ENCODE results near the gene CASZ1.

Gene CASZ1

GRCh38 chr1:10625554-10625953 is 170.9 kb downstream of the CASZ1 start:
- POLR2A ChIA-PET = no interaction called here

GRCh38 chr1:10625076-10625475 is 171.4 kb downstream of the CASZ1 start:
- DNase-seq (ENCODE audit: low read depth, low spot score) = no peak
- ChIA-PET CTCF (no interaction called here), POLR2A (no interaction called here)
- TF ChIP-seq, protein P1, sequence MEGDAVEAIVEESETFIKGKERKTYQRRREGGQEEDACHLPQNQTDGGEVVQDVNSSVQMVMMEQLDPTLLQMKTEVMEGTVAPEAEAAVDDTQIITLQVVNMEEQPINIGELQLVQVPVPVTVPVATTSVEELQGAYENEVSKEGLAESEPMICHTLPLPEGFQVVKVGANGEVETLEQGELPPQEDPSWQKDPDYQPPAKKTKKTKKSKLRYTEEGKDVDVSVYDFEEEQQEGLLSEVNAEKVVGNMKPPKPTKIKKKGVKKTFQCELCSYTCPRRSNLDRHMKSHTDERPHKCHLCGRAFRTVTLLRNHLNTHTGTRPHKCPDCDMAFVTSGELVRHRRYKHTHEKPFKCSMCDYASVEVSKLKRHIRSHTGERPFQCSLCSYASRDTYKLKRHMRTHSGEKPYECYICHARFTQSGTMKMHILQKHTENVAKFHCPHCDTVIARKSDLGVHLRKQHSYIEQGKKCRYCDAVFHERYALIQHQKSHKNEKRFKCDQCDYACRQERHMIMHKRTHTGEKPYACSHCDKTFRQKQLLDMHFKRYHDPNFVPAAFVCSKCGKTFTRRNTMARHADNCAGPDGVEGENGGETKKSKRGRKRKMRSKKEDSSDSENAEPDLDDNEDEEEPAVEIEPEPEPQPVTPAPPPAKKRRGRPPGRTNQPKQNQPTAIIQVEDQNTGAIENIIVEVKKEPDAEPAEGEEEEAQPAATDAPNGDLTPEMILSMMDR (IDR thresholded peaks at IDR 0.05; ENCODE audit: insufficient read depth, low read length, missing control alignments) = no peak
- H3K4me3 ChIP-seq (ENCODE audit: low read depth, low read length) = no peak overlapping the region

More at GRCh38 chr1:10625554-10625953, 170.9 kb downstream of the CASZ1 start:
- no peak overlapping the region for H3K4me3 ChIP-seq (ENCODE audit: low read depth, low read length)
- DNase-seq (ENCODE audit: low read depth, low spot score) = no peak
- CTCF ChIA-PET = interaction anchor here (1.2 kb wide), 1 partner anchor 12 kb away, joined by 4 read pairs; no protein-coding TSS in a partner anchor
- TF ChIP-seq, protein P1 (IDR thresholded peaks at IDR 0.05; ENCODE audit: insufficient read depth, low read length, missing control alignments) = no peak

GRCh38 chr1:10624256-10625050 is 172.0 kb downstream of the CASZ1 start:
- no peak overlapping the region for H3K4me3 ChIP-seq (ENCODE audit: low read depth, low read length)
- POLR2A ChIA-PET = no interaction called here
- CTCF ChIA-PET = no interaction called here
- TF ChIP-seq, protein P1 (IDR thresholded peaks at IDR 0.05; ENCODE audit: insufficient read depth, low read length, missing control alignments) = no peak
- DNase-seq (ENCODE audit: low read depth, low spot score) = no peak

- CTCF ChIA-PET = no interaction called here
- TF ChIP-seq, protein P1 (IDR thresholded peaks at IDR 0.05; ENCODE audit: insufficient read depth, low read length, missing control alignments) = no peak
- no peak overlapping the region for H3K4me3 ChIP-seq (ENCODE audit: low read depth, low read length)
- DNase-seq (ENCODE audit: low read depth, low spot score) = no peak
- POLR2A ChIA-PET = interaction anchor here (0.7 kb wide), 1 partner anchor 83 kb away, joined by 3 read pairs; no protein-coding TSS in a partner anchor
Observed at GRCh38 chr1:10623686-10624145, 172.7 kb downstream of the CASZ1 start.

- TF ChIP-seq, protein P1 (IDR thresholded peaks at IDR 0.05; ENCODE audit: insufficient read depth, low read length, missing control alignments) = no peak
- no peak for DNase-seq (ENCODE audit: low read depth, low spot score)
- POLR2A ChIA-PET = interaction anchor here (0.7 kb wide), 1 partner anchor 82 kb away, joined by 3 read pairs; no protein-coding TSS in a partner anchor
- no peak overlapping the region for H3K4me3 ChIP-seq (ENCODE audit: low read depth, low read length)
- CTCF ChIA-PET = no interaction called here
Observed at GRCh38 chr1:10622910-10623685, 173.3 kb downstream of the CASZ1 start.

DNA sequence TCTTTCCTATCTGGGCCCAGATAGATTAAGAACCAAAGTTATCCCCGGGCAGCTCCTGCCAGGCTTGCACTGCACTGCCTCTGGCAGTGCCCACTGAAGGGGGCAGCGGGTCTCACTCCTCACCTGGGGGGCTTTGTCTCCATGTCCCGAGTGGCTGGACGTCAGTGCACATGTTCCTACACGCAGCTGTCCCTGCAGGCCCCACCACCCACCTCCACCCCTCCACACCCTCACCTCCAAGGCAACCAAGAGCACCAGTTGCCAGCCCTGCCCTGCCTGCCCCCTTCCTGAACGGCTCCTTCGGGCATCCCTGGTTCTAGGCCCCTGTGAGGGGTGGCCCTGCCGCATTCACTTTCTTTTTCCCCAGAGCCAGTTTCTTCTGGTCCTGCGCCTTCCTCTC is 174.5 kb downstream of the CASZ1 start:
- CTCF ChIA-PET = no interaction called here
- TF ChIP-seq, protein P1 (IDR thresholded peaks at IDR 0.05; ENCODE audit: insufficient read depth, low read length, missing control alignments) = no peak
- DNase-seq (ENCODE audit: low read depth, low spot score) = no peak
- POLR2A ChIA-PET = no interaction called here
- no peak overlapping the region for H3K4me3 ChIP-seq (ENCODE audit: low read depth, low read length)

Measured in AG04449 (cell line).